HG03103 (cell line): Measurements from ENCODE around the gene ASPG.

Experiments used
- ATAC-seq: cut with Tn5 transposase; IDR thresholded peaks from one replicate; pipeline ENCODE4 v1.9.1; 2021; ENCODE audit warnings: low read depth; ENCODE audit not compliant: unreplicated experiment

ASPG gene

DNA sequence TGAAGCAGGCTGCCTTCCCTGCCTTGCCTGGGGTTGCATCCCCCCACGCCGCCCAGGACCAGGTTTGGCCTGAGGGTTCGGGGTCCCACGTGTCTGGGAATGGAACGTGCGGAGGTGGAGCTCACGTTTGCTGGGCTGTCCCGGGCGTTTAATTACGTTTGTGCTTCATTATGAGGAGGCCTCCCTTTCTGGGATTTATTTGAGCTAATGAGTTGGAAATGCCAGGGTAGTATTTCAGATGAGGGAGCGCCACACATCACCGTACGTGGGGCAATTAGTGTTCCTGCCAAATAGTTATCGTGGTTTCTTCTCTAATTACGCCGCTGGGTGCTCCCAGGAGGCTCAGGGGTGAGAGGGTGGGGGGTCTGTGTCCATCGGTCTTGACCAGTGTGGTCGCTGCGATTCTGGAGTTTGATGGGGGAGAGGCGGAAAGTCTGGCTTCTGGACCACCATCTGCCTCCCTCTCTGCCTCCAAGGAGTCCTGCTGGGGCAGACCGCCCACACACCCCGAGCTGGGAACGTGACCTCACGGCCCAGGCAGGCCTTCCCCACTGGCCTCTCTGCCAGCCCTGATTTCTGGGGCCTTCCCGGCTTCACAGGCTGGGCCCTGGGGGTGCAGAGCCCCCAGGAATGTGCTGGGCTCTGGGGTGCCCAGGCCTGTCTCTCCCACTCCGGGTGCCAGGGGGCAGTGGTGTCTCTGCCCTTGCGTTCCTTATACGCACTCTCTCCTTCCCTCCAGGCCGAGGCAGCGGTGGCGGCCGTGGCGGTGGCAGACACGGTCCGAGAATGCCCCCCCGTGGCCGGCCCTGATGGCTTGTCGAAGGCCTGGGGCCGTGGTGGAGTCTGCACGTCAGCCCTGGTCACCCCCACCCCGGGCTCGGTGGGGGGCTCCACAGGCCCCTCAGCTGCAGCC lies 71.8 kb downstream of the ASPG start:
- ATAC-seq = no peak

DNA sequence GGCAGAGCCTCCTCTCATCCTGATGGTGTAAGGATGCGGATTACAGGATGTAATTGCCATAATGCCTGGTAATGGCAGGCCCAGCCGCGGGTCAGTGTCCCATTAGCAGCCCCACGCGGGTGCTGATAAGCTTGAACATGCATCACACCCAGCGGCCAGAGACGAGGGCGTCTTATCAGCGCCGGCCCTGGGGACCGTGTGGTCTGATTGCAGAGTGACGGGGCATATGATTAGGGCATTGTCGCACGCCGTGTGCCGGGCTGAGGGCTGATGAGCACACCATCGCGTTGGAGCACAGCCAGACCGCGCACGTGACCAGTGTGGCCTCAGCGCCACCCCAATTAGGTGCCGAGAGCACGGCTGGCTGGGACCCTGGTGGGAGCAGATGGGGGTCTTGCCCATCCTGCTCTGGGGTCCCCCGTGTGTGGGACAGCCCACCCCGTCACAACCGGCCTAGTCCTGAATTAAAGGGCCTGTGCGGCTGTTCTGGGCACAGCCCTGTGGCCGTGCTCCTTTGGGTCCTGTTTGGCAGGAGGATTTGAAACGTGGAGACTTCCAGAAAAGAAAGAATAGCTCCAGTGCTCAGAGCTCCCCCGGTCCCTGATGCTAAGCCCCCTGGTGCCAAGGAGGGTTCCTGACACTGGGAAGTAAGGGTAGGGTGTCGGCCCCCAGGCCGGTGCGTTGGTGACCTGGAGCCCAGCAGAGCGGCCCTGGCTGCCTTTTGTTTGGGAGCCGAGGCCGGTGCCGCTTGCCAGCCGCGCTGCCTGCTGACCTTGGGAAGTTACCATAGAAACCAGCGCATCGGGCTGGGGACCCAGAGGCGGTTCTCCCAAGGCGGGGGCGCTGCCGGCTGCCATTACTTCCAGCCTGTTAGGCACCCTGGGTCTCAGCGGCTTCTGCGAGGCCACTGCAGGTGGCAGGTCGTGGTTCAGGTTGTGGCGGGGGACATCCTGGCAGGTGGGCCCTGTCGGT lies 73.6 kb downstream of the ASPG start:
- ATAC-seq = no peak

GRCh38 chr14:104159990-104160389 lies 74.5 kb downstream of the ASPG start:
- ATAC-seq = no peak

GRCh38 chr14:104161602-104162367 lies 76.3 kb downstream of the ASPG start:
- no peak for ATAC-seq

- no peak for ATAC-seq
Measured at GRCh38 chr14:104162495-104162894, 77.0 kb downstream of the ASPG start.

- no peak for ATAC-seq
Measured at GRCh38 chr14:104163541-104163940, 78.0 kb downstream of the ASPG start.

GRCh38 chr14:104164041-104164440 lies 78.5 kb downstream of the ASPG start:
- ATAC-seq = no peak

DNA sequence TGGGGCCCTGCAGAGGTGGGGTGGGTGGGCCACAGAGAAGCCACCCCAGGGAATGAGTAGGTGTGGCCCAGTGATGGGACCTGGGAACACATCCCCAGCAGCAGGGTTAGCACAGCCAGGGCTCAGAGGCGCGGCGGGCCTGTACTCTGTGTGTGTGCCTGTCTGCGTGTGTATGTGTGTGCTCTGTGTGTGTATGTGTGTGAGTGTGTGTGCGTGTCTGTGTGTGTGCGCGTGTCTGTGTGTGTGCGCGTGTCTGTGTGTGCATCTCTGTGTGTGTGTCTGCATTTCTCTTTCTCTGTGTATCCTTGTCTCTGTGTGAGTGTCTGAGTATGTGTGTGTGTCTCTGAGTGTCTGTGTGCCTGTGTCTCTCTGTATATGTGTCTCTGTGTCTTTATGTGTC lies 79.0 kb downstream of the ASPG start:
- no peak for ATAC-seq
